NCI-H524 treated with DMSO at 0.1 percent for 48 hours (cell line): ENCODE results near the gene IFT43.

Experiments
- DNase-seq: peaks from one replicate; lab custom pipeline; 2025; lab: John Stamatoyannopoulos, UW

The IFT43 gene

DNA sequence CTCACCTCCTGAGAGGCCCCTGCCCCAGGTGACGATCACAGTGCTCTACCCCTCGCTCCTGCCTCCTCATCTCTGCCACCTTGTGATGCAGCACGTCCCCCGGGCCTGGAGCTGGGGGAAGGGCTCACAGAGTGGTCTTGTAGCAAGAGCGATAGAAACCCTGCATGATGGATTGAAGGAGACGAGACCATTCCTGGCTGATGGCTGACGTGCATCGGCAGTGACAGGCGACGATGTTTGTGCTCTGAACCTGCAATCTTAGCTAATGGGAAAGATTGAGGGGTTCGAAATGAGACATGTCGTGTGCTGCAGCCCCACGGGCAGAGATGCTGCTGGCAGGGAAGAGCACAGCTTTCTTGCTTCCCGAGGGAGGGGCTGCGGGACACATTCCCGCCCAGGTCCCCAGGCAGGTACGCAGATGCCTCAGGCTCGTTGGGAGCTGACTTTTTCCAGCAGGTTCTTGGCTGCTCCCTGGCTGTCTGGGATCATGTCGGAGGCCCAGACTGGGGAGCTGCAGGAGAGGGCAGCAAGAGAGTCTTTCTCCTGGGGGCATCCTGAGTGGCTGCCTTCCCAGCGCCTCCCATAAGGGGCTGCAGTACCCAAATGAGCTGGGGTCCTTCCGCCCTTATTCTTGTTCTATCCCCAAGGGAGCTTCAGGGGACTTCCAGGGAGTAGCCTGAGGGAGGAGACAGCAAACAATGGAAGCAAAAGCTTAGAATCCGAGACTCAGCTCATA, 127.5 kb downstream of the IFT43 start:
- DNase-seq = no peak

DNA sequence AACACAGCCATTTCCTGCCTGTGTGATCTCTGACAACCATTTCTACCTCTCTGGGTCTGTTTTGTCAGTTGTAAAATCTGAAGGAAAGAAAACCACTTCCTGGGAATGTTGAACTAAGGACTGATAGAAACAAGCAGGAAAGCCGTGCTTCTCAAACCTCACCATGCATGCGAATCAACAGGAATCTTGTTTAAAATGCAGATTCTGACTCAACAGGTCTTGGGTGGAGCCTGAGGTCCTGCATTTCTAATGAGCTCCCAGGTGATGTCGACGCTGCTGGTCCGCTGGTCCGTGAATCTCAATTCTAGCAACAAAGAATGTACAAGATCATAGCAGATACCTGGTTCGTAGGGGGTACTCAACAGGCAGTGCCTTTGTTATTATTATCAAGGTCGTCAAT, 128.1 kb downstream of the IFT43 start:
- no peak for DNase-seq

GRCh38 chr14:76115010-76115422, 129.5 kb downstream of the IFT43 start:
- no peak for DNase-seq

GRCh38 chr14:76117789-76118484, 132.4 kb downstream of the IFT43 start:
- peak; percentile 73 for DNase-seq

DNA sequence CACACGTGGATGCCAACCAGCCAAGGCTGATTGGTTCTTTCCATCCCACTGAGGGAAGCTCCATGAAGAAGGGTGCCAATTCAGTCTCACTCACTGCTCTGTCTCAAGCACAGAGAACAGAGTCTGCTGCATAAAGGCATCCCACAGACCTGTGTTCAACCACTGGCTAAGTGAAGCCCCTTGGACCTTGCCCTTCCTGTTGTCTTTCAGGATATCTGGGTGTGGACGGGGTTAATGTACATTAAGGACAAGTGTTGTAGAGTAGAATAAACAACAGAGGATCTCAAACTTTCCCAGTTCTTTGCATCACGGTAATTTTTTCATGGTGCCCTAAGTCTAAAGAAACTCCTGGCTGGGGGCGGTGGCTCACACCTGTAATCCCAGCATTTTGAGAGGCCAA, 133.0 kb downstream of the IFT43 start:
- no peak for DNase-seq

DNA sequence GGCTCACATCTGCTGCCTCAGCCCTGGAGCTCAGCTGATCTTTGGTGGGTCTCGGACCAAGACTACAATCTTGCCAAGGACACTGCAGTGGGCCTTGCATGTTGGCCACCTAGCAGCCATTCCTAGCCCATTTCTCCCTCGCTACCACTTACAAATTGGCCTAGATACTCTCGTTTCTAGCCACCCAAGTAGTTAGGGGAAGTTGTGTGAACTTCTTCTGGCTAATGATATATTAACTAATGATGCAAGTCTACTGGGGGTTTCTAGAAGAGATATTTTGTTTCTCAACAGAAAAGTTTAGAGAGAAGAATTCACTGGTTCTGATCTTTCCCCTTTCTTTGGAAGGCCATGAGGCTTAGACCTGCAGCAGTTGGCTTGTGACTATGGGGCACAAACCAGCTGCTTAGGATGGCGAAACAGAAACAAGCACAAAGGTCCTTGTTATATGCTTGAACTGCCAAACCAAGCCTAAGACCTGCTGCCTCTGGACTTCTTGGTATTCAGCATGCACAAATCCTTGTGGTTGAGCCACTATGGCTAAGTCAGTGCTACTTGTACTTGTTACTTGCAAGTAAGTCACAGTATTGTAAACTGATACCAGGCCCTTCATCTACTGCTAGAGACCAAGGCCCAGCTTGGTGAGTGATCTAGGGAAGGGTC, 135.7 kb downstream of the IFT43 start:
- DNase-seq = no peak

GRCh38 chr14:76123426-76124225, 138.1 kb downstream of the IFT43 start:
- no peak for DNase-seq

GRCh38 chr14:76125511-76125910, 139.9 kb downstream of the IFT43 start:
- DNase-seq = no peak

DNA sequence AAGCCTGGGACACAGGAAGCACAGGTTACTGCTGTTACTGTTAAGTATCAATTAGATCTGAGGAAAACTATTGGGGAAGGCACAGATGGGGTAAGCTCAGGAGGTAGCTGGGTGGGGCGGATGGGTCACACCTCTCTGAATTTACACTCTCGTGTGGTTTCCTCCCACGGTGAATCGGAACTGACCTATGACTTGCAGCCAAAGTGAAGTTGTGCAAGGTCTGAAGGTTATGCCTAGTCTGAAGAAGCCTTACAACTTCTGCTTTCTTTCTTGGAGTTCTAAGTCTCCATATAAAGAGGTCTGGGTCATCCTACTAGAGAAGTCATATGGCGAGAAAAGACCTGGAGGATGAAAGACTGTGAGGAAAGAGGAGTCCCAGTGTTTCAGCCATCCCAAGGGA, 140.5 kb downstream of the IFT43 start:
- no peak for DNase-seq

DNA sequence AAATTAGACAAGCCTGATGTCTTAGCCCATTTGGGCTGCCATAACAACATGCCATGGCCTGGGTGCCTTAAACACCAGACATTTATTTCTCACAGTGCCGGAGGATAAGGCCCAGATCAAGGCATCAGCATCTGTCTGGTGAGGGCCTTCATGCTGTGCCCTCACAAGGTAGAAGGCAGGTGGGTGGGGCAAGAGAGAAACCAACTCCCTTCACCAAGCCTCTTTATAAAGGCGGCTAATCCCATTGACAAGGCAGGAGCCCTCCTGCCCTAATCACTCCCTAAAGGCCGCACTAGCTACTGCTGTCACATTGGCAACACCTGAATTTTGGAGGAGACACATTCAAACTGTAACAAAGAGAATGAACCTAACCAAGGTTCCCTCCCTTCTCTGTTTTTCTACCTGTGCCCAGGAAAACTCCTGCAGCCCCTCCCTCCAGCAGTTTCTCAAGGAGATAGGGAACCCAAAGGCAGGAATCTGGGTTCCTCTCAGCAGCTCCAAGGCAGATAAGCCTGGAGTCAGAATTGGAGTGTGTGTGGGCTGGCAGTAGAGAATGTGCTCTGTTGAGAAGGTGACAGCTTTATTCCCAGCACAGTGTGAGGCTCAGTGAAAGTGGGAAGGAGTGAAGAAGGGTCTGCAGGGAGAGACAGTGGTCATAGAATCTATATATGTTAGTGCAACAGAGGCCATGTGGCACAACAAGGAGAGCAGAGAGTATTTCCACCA, 144.5 kb downstream of the IFT43 start:
- no peak for DNase-seq

GRCh38 chr14:76131071-76131965, 145.8 kb downstream of the IFT43 start:
- no peak for DNase-seq

GRCh38 chr14:76133103-76133502, 147.5 kb downstream of the IFT43 start:
- no peak for DNase-seq
